PC-9 (cell line): ENCODE results near the gene LCN12. TPM values are rescaled to one million over a fixed set of nuclear protein-coding genes. Genes with fewer than 3 reads are reported as not detected.

Source experiments
- BruUV-seq: library from RNA; stranded (reverse); fragments of 400-500 nt; replicated peaks from 2 replicates; lab custom pipeline; 2021; lab: Mats Ljungman, UMichigan
- CTCF ChIA-PET: fragments of 300-600 bp; sonication (Branson Sonifier 250); formaldehyde crosslinking; loops from one replicate; lab custom pipeline; 2022; ENCODE audit warnings: antibody characterized with exemption; lab: Charles Lee
- POLR2A ChIA-PET: fragments of 300-600 bp; sonication (Branson Sonifier 250); formaldehyde crosslinking; loops from one replicate; lab custom pipeline; 2022; ENCODE audit warnings: antibody characterized with exemption; ENCODE audit not compliant: unreplicated experiment; lab: Charles Lee
- DNase-seq, 2 experiments: peaks; one replicate each; pipeline versions ENCODE4 v3.0.0 to v3.0.0-alpha.2; 2015 to 2022; ENCODE audit warnings: mixed read lengths in 1 of 2
- H2AFZ ChIP-seq: fragments of 200-600 bp; sonication (generic); 2 replicates; pipeline ENCODE4 v1.8.1; 2017; ENCODE audit warnings: antibody characterized with exemption
- H3F3A ChIP-seq: fragments of 200-600 bp; sonication (generic); 2 replicates; pipeline ENCODE4 v1.8.1; 2017; ENCODE audit warnings: antibody characterized with exemption, mild to moderate bottlenecking, low read depth; ENCODE audit not compliant: insufficient read depth
- H3K27ac ChIP-seq: fragments of 200-600 bp; sonication (generic); 2 replicates; pipeline ENCODE4 v1.6.1; 2016; ENCODE audit warnings: mixed run types
- H3K27me3 ChIP-seq: fragments of 200-600 bp; sonication (generic); 2 replicates; pipeline ENCODE4 v1.6.1; 2016; ENCODE audit warnings: low read depth, mixed run types; ENCODE audit not compliant: insufficient read depth
- H3K36me3 ChIP-seq: fragments of 200-600 bp; sonication (generic); 2 replicates; pipeline ENCODE4 v1.6.1; 2016; ENCODE audit warnings: low read depth, mixed run types
- H3K4me1 ChIP-seq: fragments of 200-600 bp; sonication (generic); replicated peaks from 2 replicates; pipeline ENCODE4 v1.6.1; 2016; ENCODE audit warnings: mixed run types; ENCODE audit not compliant: insufficient read depth
- H3K4me2 ChIP-seq: fragments of 200-600 bp; sonication (generic); 2 replicates; pipeline ENCODE4 v1.6.1; 2017; ENCODE audit warnings: mixed run types
- H3K4me3 ChIP-seq: fragments of 200-600 bp; sonication (generic); 2 replicates; pipeline ENCODE4 v1.6.1; 2016; ENCODE audit warnings: mixed run types
- H3K79me2 ChIP-seq: fragments of 200-600 bp; sonication (generic); 2 replicates; pipeline ENCODE4 v1.6.1; 2017; ENCODE audit warnings: low read depth, mixed run types
- H3K9me2 ChIP-seq: fragments of 200-600 bp; sonication (generic); 2 replicates; pipeline ENCODE4 v1.8.1; 2017; ENCODE audit warnings: mild to moderate bottlenecking; ENCODE audit not compliant: insufficient read depth
- H3K9me3 ChIP-seq: fragments of 200-600 bp; sonication (generic); 2 replicates; pipeline ENCODE4 v1.8.1; 2016; ENCODE audit warnings: low read depth; ENCODE audit not compliant: insufficient read depth
- H4K20me1 ChIP-seq: fragments of 200-600 bp; sonication (generic); 2 replicates; pipeline ENCODE4 v1.8.1; 2017; ENCODE audit not compliant: insufficient read depth
- CTCF ChIP-seq: fragments of 200-600 bp; sonication (generic); conservative IDR thresholded peaks from 2 replicates; pipeline ENCODE4 v1.6.1; 2017; ENCODE audit warnings: mixed run types, antibody characterized with exemption, mild to moderate bottlenecking, moderate library complexity
- EZH2 ChIP-seq: fragments of 200-600 bp; sonication (generic); IDR thresholded peaks from 2 replicates; pipeline ENCODE4 v1.8.0; 2017; ENCODE audit warnings: antibody characterized with exemption, low read depth
- intact Hi-C: fragments of 100-400 bp; cut with micrococcal nuclease; formaldehyde crosslinking; loops from one replicate; pipeline ENCODE4 v1.10.0; 2022; ENCODE audit not compliant: unreplicated experiment
- total RNA-seq: library from RNA; stranded (reverse); gene quantifications from 2 replicates; pipeline ENCODE4 v1.2.3, GENCODE V29; 2021

The LCN12 gene
- total RNA-seq, 1 experiment from 2014 or later: 9.3 TPM

GRCh38 chr9:136944519-136945332 lies 7.3 kb upstream of the LCN12 start, which contains the start of the genes C8G and FBXW5:
Gene C8G (plus strand): TSS chr9:136945243. CDS start chr9:136945321, 78 bp downstream.
Gene FBXW5 (minus strand): TSS chr9:136944738. CDS start chr9:136944083, 655 bp downstream.
- Histone ChIP-seq H3K27me3 (no peaks in the 10 kb centered on the region), H3K9me2 (no peaks in the 10 kb centered on the region), H3F3A (peaks cover 16% of the 10 kb centered on the region; the same call in 1 of the 2 replicates), H3K79me2 (peaks cover 18% of the 10 kb centered on the region), H3K4me3 (peak within 1 kb of the TSS; percentile 87), H3K27ac (peak within 1 kb of the TSS; percentile 26; the same call in 1 of the 2 replicates), H3K36me3 (peaks cover 7% of the 10 kb centered on the region; the same call in 1 of the 2 replicates), H3K4me1 (peaks cover 21% of the 10 kb centered on the region), H3K4me2 (peak within 1 kb of the TSS; percentile 95), H2AFZ (peak within 1 kb of the TSS; percentile 73; the same call in 1 of the 2 replicates), H3K9me3 (no peaks in the 10 kb centered on the region), H4K20me1 (no peaks in the 10 kb centered on the region; the same call in none of the 2 replicates)
- intact Hi-C loops: loop anchor here (1.0 to 5.0 kb wide), 3 partner anchors 43 to 96 kb away; partner anchors contain the start of gene PHPT1
- peak; percentile 75 to 98 for DNase-seq
- ChIA-PET POLR2A (interaction anchor here (0.5 to 0.6 kb wide), 2 partner anchors 43 to 301 kb away, joined by 3 to 5 read pairs; no protein-coding TSS in a partner anchor), CTCF (interaction anchor here (0.7 to 0.9 kb wide), 2 partner anchors 91 to 468 kb away, joined by 3 to 5 read pairs; no protein-coding TSS in a partner anchor)
- no peak for TF ChIP-seq EZH2
- TF ChIP-seq CTCF: peak; percentile 93
- no TSS peak for BruUV-seq

- no peaks in the 10 kb centered on the region for H3K9me3 ChIP-seq
- H3K4me2 ChIP-seq: no peak overlapping the region
- no peak overlapping the region for H2AFZ ChIP-seq
- peaks cover 20% of the 10 kb centered on the region; the same call in 1 of the 2 replicates for H3F3A ChIP-seq
- no peak overlapping the region for H3K4me3 ChIP-seq
- CTCF ChIA-PET: interaction anchor here (0.9 kb wide), 1 partner anchor 90 kb away, joined by 3 read pairs; no protein-coding TSS in a partner anchor
- intact Hi-C loops: loop anchor here (2.0 kb wide), 1 partner anchor 97 kb away; the partner anchor contains the start of gene PHPT1
- peaks cover 24% of the 10 kb centered on the region for H3K4me1 ChIP-seq
- no peak for TF ChIP-seq EZH2
- no peak for TF ChIP-seq CTCF
- no peak overlapping the region for H3K27ac ChIP-seq
- POLR2A ChIA-PET: no interaction called here
- H3K27me3 ChIP-seq: no peaks in the 10 kb centered on the region
- H3K9me2 ChIP-seq: no peaks in the 10 kb centered on the region
- H3K36me3 ChIP-seq: peaks cover 7% of the 10 kb centered on the region; the same call in 1 of the 2 replicates
- peaks cover 18% of the 10 kb centered on the region for H3K79me2 ChIP-seq
- no TSS peak for BruUV-seq
- no peak for DNase-seq
- no peaks in the 10 kb centered on the region; the same call in none of the 2 replicates for H4K20me1 ChIP-seq
Measured at GRCh38 chr9:136945333-136946227, 6.5 kb upstream of the LCN12 start.
